Stimulated activated naive CD8-positive, alpha-beta T cell treated with anti-CD3 and anti-CD28 coated beads, Interleukin-15, Interleukin-2, amounts not matched to agents 100 ng/mL and 50 ng/mL, for 24 hours (primary cell): ENCODE results near the gene RAB31.

Source experiments
- H3K27ac Mint-ChIP-seq: one replicate; pipeline ENCODE4 v1.8.0; 2021; ENCODE audit warnings: mild to moderate bottlenecking, mixed read lengths
- H3K27me3 Mint-ChIP-seq: one replicate; pipeline ENCODE4 v1.8.0; 2021; ENCODE audit warnings: mixed read lengths
- H3K36me3 Mint-ChIP-seq: one replicate; pipeline ENCODE4 v1.8.0; 2021; ENCODE audit warnings: low read depth, mixed read lengths
- H3K4me1 Mint-ChIP-seq: one replicate; pipeline ENCODE4 v1.8.0; 2021; ENCODE audit warnings: low read depth, mixed read lengths
- H3K4me3 Mint-ChIP-seq: one replicate; pipeline ENCODE4 v1.8.0; 2021; ENCODE audit warnings: mild to moderate bottlenecking, mixed read lengths
- H3K9me3 Mint-ChIP-seq: one replicate; pipeline ENCODE4 v1.8.0; 2021; ENCODE audit warnings: mixed read lengths

Gene RAB31

DNA sequence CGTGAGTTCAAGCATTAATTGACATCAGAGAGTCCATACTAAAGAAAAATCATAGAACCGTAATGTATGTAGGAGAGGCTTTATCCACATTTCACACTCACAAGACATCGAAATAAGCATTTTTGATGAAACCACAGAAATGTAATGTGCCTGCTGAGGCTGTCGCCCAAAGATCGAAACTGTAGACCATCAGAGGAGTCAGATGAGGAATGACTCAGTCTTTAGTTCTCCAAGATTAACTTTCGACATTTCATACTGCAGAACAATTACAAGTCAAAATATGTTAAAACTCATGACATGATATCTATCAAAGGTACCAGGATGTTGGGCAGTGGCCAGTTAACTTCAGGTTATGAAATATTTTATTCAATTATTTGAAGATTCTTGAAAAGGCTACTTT lies 79.6 kb downstream of the RAB31 start:
- peaks cover 6% of the 10 kb centered on the region for H3K27me3 Mint-ChIP-seq
- H3K9me3 Mint-ChIP-seq = peaks cover 4% of the 10 kb centered on the region
- no peak overlapping the region for H3K4me3 Mint-ChIP-seq
- no peaks in the 10 kb centered on the region for H3K36me3 Mint-ChIP-seq
- no peak overlapping the region for H3K27ac Mint-ChIP-seq
- no peaks in the 10 kb centered on the region for H3K4me1 Mint-ChIP-seq

DNA sequence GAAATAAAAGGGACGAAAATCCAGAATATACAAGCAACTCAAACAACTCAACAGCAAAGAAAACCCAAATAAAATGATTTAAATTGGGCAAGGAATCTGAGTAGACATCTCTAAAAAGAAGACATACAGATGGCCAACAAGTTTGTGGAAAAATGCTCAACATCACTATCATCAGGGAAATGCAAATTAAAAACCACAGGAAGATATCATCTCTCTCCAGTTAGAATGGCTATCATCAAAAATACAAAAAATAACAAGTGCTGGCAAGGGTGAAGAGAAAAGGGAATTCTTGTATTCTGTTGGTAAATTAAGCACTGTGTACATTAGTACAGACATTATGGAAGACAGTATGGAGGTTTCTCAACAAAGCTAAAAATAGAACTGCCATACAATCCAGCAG lies 80.0 kb downstream of the RAB31 start:
- Mint-ChIP-seq H3K27ac (no peak overlapping the region), H3K4me3 (no peak overlapping the region), H3K9me3 (peaks cover 4% of the 10 kb centered on the region), H3K36me3 (no peaks in the 10 kb centered on the region), H3K4me1 (no peaks in the 10 kb centered on the region), H3K27me3 (peaks cover 6% of the 10 kb centered on the region)

DNA sequence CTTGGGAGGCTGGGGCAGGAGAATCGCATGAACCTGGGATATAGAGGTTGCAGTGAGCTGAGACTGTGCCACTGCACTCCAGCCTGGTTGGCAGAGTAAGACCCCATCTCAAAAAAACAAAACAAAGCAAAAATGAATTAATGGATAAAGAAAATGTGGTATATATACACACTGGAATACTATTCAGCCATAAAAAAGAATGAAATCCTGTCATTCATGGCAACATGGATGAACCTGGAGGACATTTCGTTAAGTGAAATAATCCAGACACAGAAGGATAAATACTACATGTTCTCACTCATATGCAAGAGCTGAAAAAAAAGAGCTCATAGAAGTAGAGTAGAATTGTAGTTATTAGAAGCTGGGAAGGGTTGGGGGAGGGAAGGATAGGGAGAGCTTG lies 80.8 kb downstream of the RAB31 start:
- Mint-ChIP-seq H3K27ac (no peak overlapping the region), H3K27me3 (peaks cover 6% of the 10 kb centered on the region), H3K36me3 (no peaks in the 10 kb centered on the region), H3K9me3 (peaks cover 4% of the 10 kb centered on the region), H3K4me3 (no peak overlapping the region), H3K4me1 (no peaks in the 10 kb centered on the region)

DNA sequence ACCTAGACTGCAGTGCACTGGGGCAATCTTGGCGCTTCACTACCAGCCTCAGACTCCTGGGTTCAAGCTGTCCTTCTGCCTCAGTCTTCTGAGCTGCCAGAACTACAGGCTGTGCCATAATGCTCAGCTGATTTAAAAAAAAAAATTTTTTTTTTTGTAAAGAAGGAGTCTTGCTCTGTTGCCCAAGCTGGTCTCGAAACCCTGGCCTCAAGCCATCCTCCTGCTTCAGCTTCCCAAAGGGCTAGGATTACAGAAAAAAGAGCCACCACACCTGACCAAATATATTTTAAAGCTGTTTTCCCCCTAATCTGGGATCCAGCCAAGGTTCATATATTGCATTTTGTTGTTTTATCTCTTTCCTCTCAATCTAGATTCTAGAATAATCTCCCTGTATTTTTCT lies 82.2 kb downstream of the RAB31 start:
- no peak overlapping the region for H3K27ac Mint-ChIP-seq
- H3K9me3 Mint-ChIP-seq = peaks cover 4% of the 10 kb centered on the region
- H3K4me3 Mint-ChIP-seq = no peak overlapping the region
- H3K4me1 Mint-ChIP-seq = no peaks in the 10 kb centered on the region
- no peaks in the 10 kb centered on the region for H3K36me3 Mint-ChIP-seq
- peaks cover 10% of the 10 kb centered on the region for H3K27me3 Mint-ChIP-seq

DNA sequence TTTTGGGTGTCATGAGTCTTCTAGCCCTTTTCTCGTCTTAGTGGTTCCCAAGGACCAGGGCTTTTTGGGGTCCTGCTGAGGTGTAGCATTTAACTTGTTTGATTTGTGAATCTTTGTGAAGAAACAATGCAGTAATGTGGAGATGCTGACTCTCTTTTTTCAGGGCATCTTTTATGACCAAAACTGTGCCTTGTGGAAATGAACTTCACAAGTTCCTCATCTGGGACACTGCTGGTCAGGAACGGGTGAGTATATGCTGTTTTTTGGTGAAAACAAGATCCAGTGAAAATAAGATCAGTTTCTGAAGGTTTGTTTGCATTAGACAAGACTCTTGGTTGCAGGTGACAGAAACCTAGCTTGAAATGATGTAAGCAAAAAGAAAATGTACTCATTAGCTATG lies 83.9 kb downstream of the RAB31 start:
- Mint-ChIP-seq H3K4me1 (no peaks in the 10 kb centered on the region), H3K27ac (no peak overlapping the region), H3K4me3 (no peak overlapping the region), H3K36me3 (no peaks in the 10 kb centered on the region), H3K9me3 (peaks cover 4% of the 10 kb centered on the region), H3K27me3 (peaks cover 6% of the 10 kb centered on the region)

DNA sequence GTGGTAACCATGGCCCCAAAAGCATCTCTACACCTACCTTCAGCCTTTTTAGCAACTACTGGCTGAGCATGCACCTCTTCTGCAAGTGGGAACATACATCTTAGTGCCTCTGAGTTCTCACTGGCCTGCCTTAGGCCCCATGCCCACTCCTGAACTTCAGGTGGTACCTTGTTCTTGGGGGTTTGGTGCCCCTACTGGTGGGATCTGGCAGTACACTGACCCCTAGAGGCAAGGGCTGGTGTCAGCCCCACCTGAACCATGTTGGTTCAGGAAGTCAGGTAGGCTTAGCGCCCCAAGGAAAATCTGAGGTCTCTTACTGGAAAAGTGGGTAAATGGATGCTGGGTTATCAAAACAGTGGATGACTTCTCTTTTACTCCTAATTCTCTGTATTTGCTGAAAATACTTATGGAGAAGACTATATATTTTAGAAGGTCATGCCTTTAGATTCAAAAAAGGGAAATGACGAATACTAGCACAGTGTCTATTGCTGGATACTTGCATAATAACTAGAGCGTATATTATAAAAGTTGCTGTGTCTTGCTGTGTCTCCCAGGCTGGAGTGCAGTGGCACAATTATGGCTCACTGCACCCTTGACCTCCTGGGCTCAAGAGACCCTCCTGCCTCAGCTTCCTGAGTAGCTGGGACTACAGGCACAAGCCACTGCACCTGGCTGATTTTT lies 84.6 kb downstream of the RAB31 start:
- Mint-ChIP-seq H3K4me3 (no peak overlapping the region), H3K36me3 (no peaks in the 10 kb centered on the region)

DNA sequence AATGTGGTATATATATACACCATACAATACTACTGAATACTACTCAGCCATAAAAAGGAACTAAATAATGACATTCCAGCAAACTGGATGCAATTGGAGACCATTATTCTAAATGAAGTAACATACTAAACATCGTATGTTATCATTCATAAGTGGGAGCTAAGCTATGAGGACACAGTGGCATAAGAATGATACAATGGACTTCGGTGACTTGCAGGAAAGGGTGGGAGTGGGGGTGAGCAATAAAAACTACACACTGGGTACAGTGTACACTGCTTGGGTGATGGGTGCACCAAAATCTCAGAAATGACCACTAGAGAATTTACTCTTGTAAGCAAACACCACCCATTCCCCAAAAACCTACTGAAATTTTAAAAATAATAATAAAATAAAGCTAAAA lies 87.9 kb downstream of the RAB31 start:
- Mint-ChIP-seq H3K9me3 (no peaks in the 10 kb centered on the region), H3K4me3 (no peak overlapping the region), H3K27me3 (peaks cover 5% of the 10 kb centered on the region), H3K4me1 (no peaks in the 10 kb centered on the region), H3K36me3 (no peaks in the 10 kb centered on the region), H3K27ac (no peak overlapping the region)

More for the DNA sequence above, 84.6 kb downstream of the RAB31 start:
- H3K27ac Mint-ChIP-seq = no peak overlapping the region
- H3K27me3 Mint-ChIP-seq = peaks cover 5% of the 10 kb centered on the region
- no peaks in the 10 kb centered on the region for H3K9me3 Mint-ChIP-seq
- H3K4me1 Mint-ChIP-seq = no peaks in the 10 kb centered on the region

DNA sequence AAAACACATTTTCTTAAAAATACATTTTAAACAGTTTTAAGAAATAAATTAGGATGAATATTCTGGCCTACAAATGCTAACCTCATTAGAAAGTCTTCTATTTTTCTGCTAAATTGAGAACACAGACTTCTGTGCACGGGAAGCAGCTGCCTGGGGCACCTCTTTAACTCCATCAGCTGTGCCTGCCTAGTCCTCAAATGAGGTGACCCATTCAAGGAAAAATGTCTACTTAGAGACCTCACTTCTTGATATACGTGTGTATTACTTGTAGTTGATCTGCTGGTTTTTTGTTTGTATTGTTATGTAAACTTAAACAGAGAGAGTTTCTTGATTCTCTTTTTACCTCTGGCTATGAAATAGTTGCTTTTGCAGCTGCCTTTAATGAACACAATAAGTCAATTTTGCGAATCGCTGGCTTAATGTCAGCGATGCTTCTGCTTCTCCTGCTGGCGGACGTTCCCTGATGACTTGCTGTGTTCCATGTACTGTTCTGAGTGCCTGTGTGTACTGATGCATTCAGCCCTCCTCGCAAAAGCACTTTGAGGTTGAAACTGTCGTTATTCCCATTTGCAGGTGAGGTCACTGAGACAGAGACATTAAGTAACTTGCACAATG lies 88.9 kb downstream of the RAB31 start:
- Mint-ChIP-seq H3K9me3 (no peaks in the 10 kb centered on the region), H3K4me1 (no peaks in the 10 kb centered on the region), H3K36me3 (no peaks in the 10 kb centered on the region)

DNA sequence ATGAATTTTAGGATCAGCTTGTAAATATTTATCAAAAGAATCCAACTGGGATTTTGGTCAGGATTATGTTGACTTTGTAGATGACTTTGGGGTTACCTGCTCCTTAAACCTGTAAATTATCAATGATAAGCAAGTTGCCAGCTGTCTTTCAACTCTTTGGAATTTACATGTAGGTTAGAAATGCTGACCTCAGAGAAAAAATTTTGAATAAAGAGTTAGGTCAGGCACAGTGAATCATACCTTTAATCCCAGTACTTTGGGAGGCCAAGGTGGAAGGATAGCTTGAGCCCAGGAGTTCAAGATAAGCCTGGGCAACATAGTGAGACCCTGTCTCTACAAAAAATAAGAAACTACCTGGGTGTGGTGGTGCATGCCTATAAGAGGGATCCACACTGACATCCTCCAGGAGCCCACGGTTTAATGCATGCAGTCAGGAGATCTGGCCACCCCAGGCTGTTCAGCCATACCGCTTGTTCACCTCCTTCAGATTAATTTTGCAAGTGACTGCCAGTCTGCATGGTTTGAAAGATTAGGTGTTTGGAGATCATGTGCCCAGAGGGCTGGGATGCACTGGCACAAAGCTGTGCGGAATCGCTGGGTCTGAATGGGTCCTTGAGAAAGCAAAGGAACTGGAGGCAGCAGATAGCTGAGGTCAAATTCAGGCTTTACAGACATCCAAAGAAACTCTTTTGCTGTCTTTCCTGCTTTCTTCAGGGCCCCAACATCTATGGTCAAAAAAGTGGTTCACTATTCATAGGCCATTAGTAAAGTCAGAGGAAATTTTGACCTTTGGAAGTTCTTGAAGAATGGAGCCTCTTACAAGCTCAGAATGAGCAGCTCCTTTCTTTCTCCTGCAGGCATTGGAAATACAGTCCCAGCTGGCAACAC lies 94.3 kb downstream of the RAB31 start:
- H3K36me3 Mint-ChIP-seq = no peaks in the 10 kb centered on the region
- H3K27me3 Mint-ChIP-seq = peaks cover 8% of the 10 kb centered on the region
- H3K9me3 Mint-ChIP-seq = no peaks in the 10 kb centered on the region
- H3K27ac Mint-ChIP-seq = no peak overlapping the region
- no peaks in the 10 kb centered on the region for H3K4me1 Mint-ChIP-seq
- no peak overlapping the region for H3K4me3 Mint-ChIP-seq

More for the DNA sequence above, 88.9 kb downstream of the RAB31 start:
- Mint-ChIP-seq H3K27ac (no peak overlapping the region), H3K27me3 (peaks cover 5% of the 10 kb centered on the region), H3K4me3 (no peak overlapping the region)

DNA sequence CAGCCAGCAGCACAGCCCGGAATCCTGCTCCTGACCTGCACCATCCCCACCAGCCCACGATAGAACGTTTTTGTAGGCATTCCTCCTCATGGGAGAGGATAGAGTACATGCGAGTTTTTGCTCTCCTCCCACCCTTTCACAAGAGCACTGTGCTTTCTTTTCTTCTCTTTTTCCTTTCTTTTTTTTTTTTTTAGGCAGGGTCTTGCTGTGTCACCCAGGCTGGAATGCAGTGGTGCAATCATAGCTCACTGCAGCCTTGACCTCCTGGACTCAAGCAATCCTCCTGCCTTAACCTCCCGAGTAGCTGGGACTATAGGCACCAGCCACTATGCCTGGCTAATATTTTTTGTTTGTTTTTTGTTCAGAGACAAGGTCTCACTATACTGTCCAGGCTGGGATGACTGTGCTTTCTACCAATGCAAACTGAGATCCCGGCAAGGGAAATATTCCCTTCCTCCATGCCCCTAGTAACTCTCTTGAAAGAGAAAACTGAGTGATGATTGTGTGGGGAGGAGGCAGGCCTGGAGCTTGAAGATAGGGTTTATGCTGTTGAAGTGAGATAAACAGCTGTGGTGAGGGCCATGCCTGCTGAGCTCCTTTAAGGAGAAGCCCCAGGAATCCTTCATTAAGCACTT lies 95.1 kb downstream of the RAB31 start:
- H3K9me3 Mint-ChIP-seq = no peaks in the 10 kb centered on the region
- H3K4me3 Mint-ChIP-seq = no peak overlapping the region
- H3K27me3 Mint-ChIP-seq = peaks cover 8% of the 10 kb centered on the region
- H3K4me1 Mint-ChIP-seq = no peaks in the 10 kb centered on the region
- no peak overlapping the region for H3K27ac Mint-ChIP-seq
- H3K36me3 Mint-ChIP-seq = no peaks in the 10 kb centered on the region

DNA sequence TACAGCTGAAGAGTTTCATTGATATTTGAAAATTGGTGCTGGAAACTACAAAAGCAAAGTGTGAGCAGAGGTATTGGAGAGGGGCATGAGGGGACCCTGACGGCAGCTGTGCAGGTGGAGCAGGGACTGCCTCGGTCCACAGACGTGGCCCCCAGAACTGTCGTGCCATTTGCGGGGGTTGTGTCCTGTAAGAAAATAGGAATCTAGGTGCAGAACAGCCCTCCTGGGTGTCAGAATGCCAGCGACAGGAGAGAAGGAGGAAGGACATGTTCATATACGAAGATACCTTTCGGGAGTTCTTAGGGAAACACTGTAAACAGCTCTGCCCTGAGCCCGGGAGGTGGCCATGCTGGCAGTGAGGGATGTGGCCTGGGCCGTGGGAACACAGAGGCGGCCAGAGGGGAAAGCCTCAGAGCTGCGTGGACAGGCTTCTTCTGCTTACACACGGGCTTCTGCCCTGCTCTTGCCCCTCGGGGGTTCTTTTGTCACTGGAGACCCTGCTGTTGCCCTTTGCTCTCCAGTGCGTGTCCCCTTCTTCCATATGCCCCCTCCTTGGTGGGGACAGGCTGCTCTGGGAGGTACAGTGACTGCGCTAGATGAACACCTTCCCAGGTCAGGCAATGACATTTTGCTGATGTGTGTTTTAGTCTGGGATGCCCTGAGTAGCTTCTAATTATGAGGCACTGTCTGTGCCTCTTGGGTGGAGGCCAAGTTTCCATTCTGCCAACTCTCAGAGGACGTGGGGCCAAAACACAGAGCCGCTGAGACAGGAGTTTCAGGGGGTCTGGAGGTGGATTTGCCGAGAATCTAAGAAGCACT lies 95.8 kb downstream of the RAB31 start:
- no peaks in the 10 kb centered on the region for H3K9me3 Mint-ChIP-seq
- no peaks in the 10 kb centered on the region for H3K4me1 Mint-ChIP-seq
- no peak overlapping the region for H3K4me3 Mint-ChIP-seq
- H3K36me3 Mint-ChIP-seq = no peaks in the 10 kb centered on the region
- H3K27ac Mint-ChIP-seq = no peak overlapping the region
- peaks cover 8% of the 10 kb centered on the region for H3K27me3 Mint-ChIP-seq

DNA sequence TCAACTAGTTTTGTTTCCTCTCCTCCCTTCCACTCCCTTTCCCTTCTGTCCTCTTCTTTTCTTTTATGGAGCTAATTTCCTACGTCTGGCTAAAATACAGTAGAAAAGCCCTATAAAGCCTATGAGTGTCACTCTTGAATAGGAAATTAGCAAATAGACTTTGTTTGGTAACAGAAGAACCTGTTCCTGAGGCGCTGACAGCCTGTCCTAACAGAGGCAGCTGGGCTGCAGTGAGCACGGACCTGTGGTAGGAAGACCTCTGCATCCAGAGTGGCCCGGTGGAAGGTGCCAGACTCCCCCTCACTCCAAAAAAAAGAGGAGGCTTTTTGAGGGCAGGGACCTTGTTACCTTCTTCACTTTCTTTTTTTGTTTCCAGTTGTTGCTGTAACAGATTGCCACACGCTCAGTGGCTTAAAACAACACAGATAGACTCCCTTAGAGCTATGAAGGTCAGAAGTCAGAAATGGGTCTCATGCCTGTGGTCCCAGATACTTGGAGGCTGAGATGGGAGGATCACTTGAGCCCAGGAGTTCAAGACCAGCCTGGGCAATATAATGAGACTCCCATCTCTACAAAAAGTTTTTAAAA lies 96.5 kb downstream of the RAB31 start:
- Mint-ChIP-seq H3K4me1 (no peaks in the 10 kb centered on the region), H3K4me3 (no peak overlapping the region), H3K9me3 (no peaks in the 10 kb centered on the region), H3K27ac (no peak overlapping the region), H3K27me3 (peaks cover 8% of the 10 kb centered on the region), H3K36me3 (no peaks in the 10 kb centered on the region)

DNA sequence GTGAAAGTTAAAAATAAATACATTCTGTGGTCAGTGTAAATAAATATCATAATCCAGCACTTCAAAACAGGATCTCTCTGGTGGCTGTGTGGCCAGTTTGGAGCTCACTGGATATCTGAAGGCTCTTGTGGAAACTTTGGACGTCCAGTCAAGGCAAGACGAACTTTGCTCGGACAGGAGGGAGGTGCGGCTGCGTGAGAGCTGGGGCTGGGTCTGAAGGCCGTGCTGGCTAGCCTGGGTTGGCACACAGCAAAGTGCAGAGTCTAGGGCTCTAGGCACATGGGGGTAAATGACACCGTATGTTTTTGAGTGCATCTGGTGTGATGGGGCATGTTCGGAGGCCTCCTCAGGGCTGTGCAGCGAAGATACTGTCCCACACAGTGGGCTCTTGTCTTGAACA lies 98.8 kb downstream of the RAB31 start:
- Mint-ChIP-seq H3K4me3 (no peak overlapping the region), H3K27ac (no peak overlapping the region), H3K27me3 (peaks cover 8% of the 10 kb centered on the region), H3K9me3 (no peaks in the 10 kb centered on the region), H3K36me3 (no peaks in the 10 kb centered on the region), H3K4me1 (no peaks in the 10 kb centered on the region)
